Measurements from ENCODE around the gene C10orf67. TPM values are rescaled to one million over a fixed set of nuclear protein-coding genes. Genes with fewer than 3 reads are reported as not detected.
"Not testable (repeated sequence)": the region's sequence is repeated elsewhere in the genome, so short reads cannot be mapped to it uniquely, and the experiment has no call there.

C10orf67 gene
- total RNA-seq, 2 donors from 2014 or later, result 0.52 TPM; not detected in 1

- DNase-seq (no peak), ATAC-seq (no peak)
- H3K36me3 ChIP-seq (replicated peaks in 1 of 2; ENCODE audit: insufficient read depth in 1 of 2, low read depth in 2 of 2), result no peaks in the 10 kb centered on the region
- H3K27ac ChIP-seq, result no peak overlapping the region
- no peaks in the 10 kb centered on the region for H3K4me1 ChIP-seq
- 76 to 81% methylated on average over 6 of the region's 6 CpGs for WGBS, 2 donors
- intact Hi-C loops (cut with DNase I), result no loop called here
- H3K4me3 ChIP-seq, result no peak overlapping the region
- H3K27me3 ChIP-seq, result no peaks in the 10 kb centered on the region
- TF ChIP-seq, protein P1, sequence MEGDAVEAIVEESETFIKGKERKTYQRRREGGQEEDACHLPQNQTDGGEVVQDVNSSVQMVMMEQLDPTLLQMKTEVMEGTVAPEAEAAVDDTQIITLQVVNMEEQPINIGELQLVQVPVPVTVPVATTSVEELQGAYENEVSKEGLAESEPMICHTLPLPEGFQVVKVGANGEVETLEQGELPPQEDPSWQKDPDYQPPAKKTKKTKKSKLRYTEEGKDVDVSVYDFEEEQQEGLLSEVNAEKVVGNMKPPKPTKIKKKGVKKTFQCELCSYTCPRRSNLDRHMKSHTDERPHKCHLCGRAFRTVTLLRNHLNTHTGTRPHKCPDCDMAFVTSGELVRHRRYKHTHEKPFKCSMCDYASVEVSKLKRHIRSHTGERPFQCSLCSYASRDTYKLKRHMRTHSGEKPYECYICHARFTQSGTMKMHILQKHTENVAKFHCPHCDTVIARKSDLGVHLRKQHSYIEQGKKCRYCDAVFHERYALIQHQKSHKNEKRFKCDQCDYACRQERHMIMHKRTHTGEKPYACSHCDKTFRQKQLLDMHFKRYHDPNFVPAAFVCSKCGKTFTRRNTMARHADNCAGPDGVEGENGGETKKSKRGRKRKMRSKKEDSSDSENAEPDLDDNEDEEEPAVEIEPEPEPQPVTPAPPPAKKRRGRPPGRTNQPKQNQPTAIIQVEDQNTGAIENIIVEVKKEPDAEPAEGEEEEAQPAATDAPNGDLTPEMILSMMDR (IDR thresholded peaks at IDR 0.05), result no peak
- no peak for TF ChIP-seq POLR2A (IDR thresholded peaks at IDR 0.05)
- H3K9me3 ChIP-seq, result no peaks in the 10 kb centered on the region
These were observed 23.4 kb upstream of the C10orf67 start for GRCh38 chr10:23367896-23368595.

DNA sequence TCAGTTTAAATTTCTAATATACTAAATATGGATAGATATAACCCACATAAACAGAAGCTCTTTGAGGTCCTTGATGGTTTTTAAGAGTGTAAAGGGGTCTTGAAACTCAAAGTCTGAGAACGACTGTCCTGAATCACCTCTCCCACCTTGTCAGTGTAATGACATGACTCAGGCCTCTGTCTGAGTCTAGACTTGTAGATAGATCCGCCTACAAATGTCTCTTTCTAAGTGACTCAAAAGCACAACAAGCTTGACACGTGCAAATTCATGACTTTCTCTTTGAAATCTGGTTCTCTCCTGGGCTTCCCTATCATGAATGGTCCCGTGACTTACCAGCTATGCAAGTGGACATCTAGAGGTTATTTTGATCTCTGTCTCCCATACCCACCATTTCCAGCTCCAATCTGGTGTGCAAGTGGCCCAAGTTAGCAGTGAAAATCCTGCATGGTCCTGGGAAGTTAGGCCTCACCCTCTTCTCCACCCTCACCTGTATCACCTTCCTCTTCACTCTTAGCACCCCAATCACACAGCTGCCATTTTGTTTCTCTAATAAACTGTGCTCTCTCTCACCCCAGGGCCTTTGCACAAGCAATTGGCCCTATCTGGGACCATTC is 20.9 kb upstream of the C10orf67 start:
- H3K9me3 ChIP-seq; DNase-seq; H3K27me3 ChIP-seq; H3K36me3 ChIP-seq (replicated peaks in 1 of 2; ENCODE audit: insufficient read depth in 1 of 2, low read depth in 2 of 2); H3K27ac ChIP-seq; ATAC-seq; intact Hi-C loops (cut with DNase I); H3K4me1 ChIP-seq; H3K4me3 ChIP-seq: not testable (repeated sequence)
- WGBS, 2 donors, result 93 to 94% methylated on average over 4 of the region's 4 CpGs

- DNase-seq (no peak), ATAC-seq (no peak)
- TF ChIP-seq, protein P1 (IDR thresholded peaks at IDR 0.05), result no peak
- TF ChIP-seq POLR2A (IDR thresholded peaks at IDR 0.05), result no peak
- Histone ChIP-seq H3K4me1 (no peaks in the 10 kb centered on the region), H3K27me3 (no peaks in the 10 kb centered on the region), H3K27ac (no peak overlapping the region), H3K4me3 (no peak overlapping the region), H3K9me3 (no peaks in the 10 kb centered on the region), H3K36me3 (replicated peaks in 1 of 2; ENCODE audit: insufficient read depth in 1 of 2, low read depth in 2 of 2) (no peaks in the 10 kb centered on the region)
- intact Hi-C loops (cut with DNase I), result no loop called here
- 57 to 73% methylated on average over 5 of the region's 5 CpGs for WGBS, 2 donors
These were observed 19.8 kb upstream of the C10orf67 start for GRCh38 chr10:23364378-23364777.

DNA sequence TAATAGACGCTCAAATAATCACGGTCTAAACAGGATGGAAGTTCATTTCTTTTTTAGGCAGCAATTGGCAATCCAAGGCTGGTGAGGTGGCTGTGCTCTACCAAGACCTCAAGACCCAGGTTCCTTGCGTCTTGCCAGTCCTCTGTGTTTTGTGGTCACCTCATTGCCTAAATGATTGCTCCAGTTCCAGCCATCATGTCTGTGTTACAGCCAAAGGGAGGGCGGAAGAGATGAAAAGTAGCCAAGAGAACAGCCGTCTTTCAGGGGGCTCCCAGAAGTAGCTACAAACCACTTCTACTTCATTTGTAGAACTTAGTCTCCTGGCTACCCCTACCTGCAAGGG is 19.2 kb upstream of the C10orf67 start:
- DNase-seq (no peak), ATAC-seq (no peak)
- Histone ChIP-seq H3K4me3 (no peak overlapping the region), H3K4me1 (no peaks in the 10 kb centered on the region), H3K36me3 (replicated peaks in 1 of 2; ENCODE audit: insufficient read depth in 1 of 2, low read depth in 2 of 2) (no peaks in the 10 kb centered on the region), H3K9me3 (no peaks in the 10 kb centered on the region), H3K27me3 (no peaks in the 10 kb centered on the region), H3K27ac (no peak overlapping the region)
- intact Hi-C loops (cut with DNase I), result no loop called here
- 77 to 84% methylated on average over 5 of the region's 5 CpGs for WGBS, 2 donors
- TF ChIP-seq, protein P1 (IDR thresholded peaks at IDR 0.05), result no peak
- TF ChIP-seq POLR2A (IDR thresholded peaks at IDR 0.05), result no peak

- H3K9me3 ChIP-seq, result no peaks in the 10 kb centered on the region
- H3K36me3 ChIP-seq (replicated peaks in 1 of 2; ENCODE audit: insufficient read depth in 1 of 2, low read depth in 2 of 2), result no peaks in the 10 kb centered on the region
- WGBS, 2 donors, result 72 to 76% methylated on average over 9 of the region's 9 CpGs
- DNase-seq (no peak), ATAC-seq (no peak)
- no peak overlapping the region for H3K27ac ChIP-seq
- H3K4me3 ChIP-seq, result no peak overlapping the region
- no peaks in the 10 kb centered on the region for H3K4me1 ChIP-seq
- intact Hi-C loops (cut with DNase I), result no loop called here
- H3K27me3 ChIP-seq, result no peaks in the 10 kb centered on the region
- TF ChIP-seq, protein P1 (IDR thresholded peaks at IDR 0.05), result no peak
- no peak for TF ChIP-seq POLR2A (IDR thresholded peaks at IDR 0.05)
These were observed 18.5 kb upstream of the C10orf67 start for GRCh38 chr10:23362879-23363792.
